Calu3 (cell line): ENCODE data around the gene XCL1. TPM values are rescaled to one million over a fixed set of nuclear protein-coding genes. Genes with fewer than 3 reads are reported as not detected.
"Not testable (repeated sequence)": the region's sequence is repeated elsewhere in the genome, so short reads cannot be mapped to it uniquely, and the experiment has no call there.

Experiments used
- BruUV-seq: library from RNA; stranded (reverse); fragments of 400-500 nt; replicated peaks from 2 replicates; lab custom pipeline; 2021; lab: Mats Ljungman, UMichigan
- CTCF ChIA-PET: fragments of 300-600 bp; sonication (Branson Sonifier 250); formaldehyde crosslinking; loops from one replicate; lab custom pipeline; 2022; ENCODE audit warnings: antibody characterized with exemption; lab: Charles Lee
- DNase-seq: peaks from one replicate; pipeline ENCODE4 v3.0.0; 2022
- H3K27ac Mint-ChIP-seq: one replicate; pipeline ENCODE4 v1.8.0; 2022; ENCODE audit warnings: mixed read lengths; ENCODE audit not compliant: unreplicated experiment
- H3K27me3 Mint-ChIP-seq: one replicate; pipeline ENCODE4 v1.8.0; 2022; ENCODE audit warnings: mixed read lengths; ENCODE audit not compliant: unreplicated experiment
- H3K36me3 Mint-ChIP-seq: one replicate; pipeline ENCODE4 v1.8.0; 2022; ENCODE audit warnings: mild to moderate bottlenecking, moderate library complexity, mixed read lengths; ENCODE audit not compliant: insufficient read depth, unreplicated experiment
- H3K4me1 Mint-ChIP-seq: one replicate; pipeline ENCODE4 v1.8.0; 2022; ENCODE audit warnings: mild to moderate bottlenecking, low read depth, mixed read lengths; ENCODE audit not compliant: unreplicated experiment
- H3K4me3 Mint-ChIP-seq: one replicate; pipeline ENCODE4 v1.8.0; 2022; ENCODE audit warnings: mild to moderate bottlenecking, low read depth, moderate library complexity, mixed read lengths; ENCODE audit not compliant: unreplicated experiment
- H3K9me3 Mint-ChIP-seq: one replicate; pipeline ENCODE4 v1.8.0; 2022; ENCODE audit warnings: low read depth, mixed read lengths; ENCODE audit not compliant: unreplicated experiment
- CTCF ChIP-seq: fragments of 200-600 bp; IDR thresholded peaks from one replicate; pipeline ENCODE4 v1.8.0; 2022; ENCODE audit warnings: antibody characterized with exemption; ENCODE audit not compliant: unreplicated experiment
- intact Hi-C: fragments of 100-400 bp; cut with micrococcal nuclease; formaldehyde crosslinking; loops from one replicate; pipeline ENCODE4 v1.10.0; 2022; ENCODE audit not compliant: unreplicated experiment
- total RNA-seq: library from RNA; stranded (reverse); gene quantifications from 2 replicates; pipeline ENCODE4 v1.2.3, GENCODE V29; 2022

Gene XCL1
- total RNA-seq, 1 experiment from 2014 or later: not detected

GRCh38 chr1:168589167-168589566 lies 12.8 kb downstream of the XCL1 start:
- no TSS peak for BruUV-seq
- H3K36me3 Mint-ChIP-seq: no peaks in the 10 kb centered on the region
- H3K9me3 Mint-ChIP-seq: peaks cover 7% of the 10 kb centered on the region
- CTCF ChIA-PET: no interaction called here
- no peak overlapping the region for H3K4me3 Mint-ChIP-seq
- no peak for TF ChIP-seq CTCF
- no peaks in the 10 kb centered on the region for H3K4me1 Mint-ChIP-seq
- intact Hi-C loops: no loop called here
- DNase-seq: no peak
- H3K27me3 Mint-ChIP-seq: no peaks in the 10 kb centered on the region
- no peak overlapping the region for H3K27ac Mint-ChIP-seq

GRCh38 chr1:168591066-168591465 lies 14.7 kb downstream of the XCL1 start:
- no TSS peak for BruUV-seq
- Mint-ChIP-seq H3K9me3 (peaks cover 7% of the 10 kb centered on the region), H3K36me3 (no peaks in the 10 kb centered on the region), H3K4me3 (no peak overlapping the region), H3K4me1 (no peaks in the 10 kb centered on the region), H3K27me3 (no peaks in the 10 kb centered on the region), H3K27ac (no peak overlapping the region)
- no peak for DNase-seq
- intact Hi-C loops: no loop called here
- TF ChIP-seq CTCF: no peak
- CTCF ChIA-PET: no interaction called here

- TF ChIP-seq CTCF: no peak
Measured at GRCh38 chr1:168591641-168592250, 15.3 kb downstream of the XCL1 start.

GRCh38 chr1:168595403-168595802 lies 19.0 kb downstream of the XCL1 start:
- H3K36me3 Mint-ChIP-seq, H3K27me3 Mint-ChIP-seq, H3K4me3 Mint-ChIP-seq, BruUV-seq, DNase-seq, H3K27ac Mint-ChIP-seq, intact Hi-C loops, CTCF ChIA-PET, H3K4me1 Mint-ChIP-seq, H3K9me3 Mint-ChIP-seq: not testable (repeated sequence)

More at GRCh38 chr1:168591641-168592250, 15.3 kb downstream of the XCL1 start:
- H3K9me3 Mint-ChIP-seq: peaks cover 7% of the 10 kb centered on the region
- no peak for DNase-seq
- H3K4me1 Mint-ChIP-seq: no peaks in the 10 kb centered on the region
- intact Hi-C loops: no loop called here
- CTCF ChIA-PET: no interaction called here
- no peak overlapping the region for H3K27ac Mint-ChIP-seq
- H3K4me3 Mint-ChIP-seq: no peak overlapping the region
- BruUV-seq: no TSS peak
- no peaks in the 10 kb centered on the region for H3K27me3 Mint-ChIP-seq
- no peaks in the 10 kb centered on the region for H3K36me3 Mint-ChIP-seq

- Mint-ChIP-seq H3K4me3 (no peak overlapping the region), H3K27ac (no peak overlapping the region), H3K4me1 (no peaks in the 10 kb centered on the region), H3K9me3 (no peaks in the 10 kb centered on the region), H3K27me3 (no peaks in the 10 kb centered on the region), H3K36me3 (no peaks in the 10 kb centered on the region)
- no peak for DNase-seq
- intact Hi-C loops: no loop called here
- BruUV-seq: no TSS peak
- CTCF ChIA-PET: no interaction called here
- TF ChIP-seq CTCF: no peak
Measured at GRCh38 chr1:168598125-168598524, 21.7 kb downstream of the XCL1 start.
